Stomach (tissue), 4 donors: ENCODE data around the gene PHTF2.

ENCODE experiments used
- POLR2A ChIP-seq, 4 donors: fragments of 450-650 bp; IDR thresholded peaks; one replicate each; pipeline ENCODE4 v1.6.1; 2016; ENCODE audit warnings: antibody characterized with exemption in 4 of 4, control low read depth in 2 of 4, mild to moderate bottlenecking in 1 of 4, moderate library complexity in 1 of 4
- TF ChIP-seq, protein P1 (sequence below), 7 experiments: fragments of 450-650 bp in 4 of 7; fragments of 200-600 bp in 3 of 7; sonication (generic) in 3 of 7; IDR thresholded peaks; one replicate each; pipeline ENCODE4 v1.5.1; 2016 to 2019; ENCODE audit warnings: antibody characterized with exemption in 7 of 7, control low read depth in 2 of 7, mild to moderate bottlenecking in 1 of 7

DNA sequence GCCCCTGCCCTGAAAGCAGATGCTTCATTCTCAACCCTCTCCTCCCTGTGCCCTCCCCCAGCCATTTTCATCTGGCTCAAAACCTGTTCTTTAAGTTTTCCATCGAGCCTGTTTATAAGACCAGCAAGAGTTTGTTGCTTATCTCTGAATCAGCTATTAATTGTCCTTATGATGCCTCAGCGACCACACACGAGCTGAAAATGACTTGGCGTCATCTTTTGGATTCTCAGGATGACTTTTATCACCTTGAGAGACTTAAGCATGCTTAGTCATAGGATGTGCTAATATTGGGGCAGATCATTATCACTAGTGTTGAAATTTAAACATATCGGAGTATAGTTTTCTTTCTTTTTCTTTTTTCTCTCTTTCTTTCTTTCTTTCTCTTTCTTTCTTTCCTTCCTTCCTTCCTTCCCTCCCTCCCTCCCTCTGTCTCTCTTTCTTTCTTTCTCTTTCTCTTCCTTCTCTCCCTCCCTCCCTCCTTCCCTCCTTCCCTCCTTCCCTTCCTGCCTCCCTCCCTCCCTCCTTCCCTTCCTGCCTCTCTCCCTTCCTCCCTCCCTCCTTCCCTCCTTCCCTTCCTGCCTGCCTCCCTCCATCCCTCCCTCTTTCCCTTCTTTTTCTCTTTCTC is 184.5 kb downstream of the PHTF2 start:
- TF ChIP-seq, protein P1, sequence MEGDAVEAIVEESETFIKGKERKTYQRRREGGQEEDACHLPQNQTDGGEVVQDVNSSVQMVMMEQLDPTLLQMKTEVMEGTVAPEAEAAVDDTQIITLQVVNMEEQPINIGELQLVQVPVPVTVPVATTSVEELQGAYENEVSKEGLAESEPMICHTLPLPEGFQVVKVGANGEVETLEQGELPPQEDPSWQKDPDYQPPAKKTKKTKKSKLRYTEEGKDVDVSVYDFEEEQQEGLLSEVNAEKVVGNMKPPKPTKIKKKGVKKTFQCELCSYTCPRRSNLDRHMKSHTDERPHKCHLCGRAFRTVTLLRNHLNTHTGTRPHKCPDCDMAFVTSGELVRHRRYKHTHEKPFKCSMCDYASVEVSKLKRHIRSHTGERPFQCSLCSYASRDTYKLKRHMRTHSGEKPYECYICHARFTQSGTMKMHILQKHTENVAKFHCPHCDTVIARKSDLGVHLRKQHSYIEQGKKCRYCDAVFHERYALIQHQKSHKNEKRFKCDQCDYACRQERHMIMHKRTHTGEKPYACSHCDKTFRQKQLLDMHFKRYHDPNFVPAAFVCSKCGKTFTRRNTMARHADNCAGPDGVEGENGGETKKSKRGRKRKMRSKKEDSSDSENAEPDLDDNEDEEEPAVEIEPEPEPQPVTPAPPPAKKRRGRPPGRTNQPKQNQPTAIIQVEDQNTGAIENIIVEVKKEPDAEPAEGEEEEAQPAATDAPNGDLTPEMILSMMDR (IDR thresholded peaks at IDR 0.05), result no peak
- TF ChIP-seq POLR2A (IDR thresholded peaks at IDR 0.05), result no peak
